Measurements from ENCODE around the gene MAN1A1.

MAN1A1 gene

DNA sequence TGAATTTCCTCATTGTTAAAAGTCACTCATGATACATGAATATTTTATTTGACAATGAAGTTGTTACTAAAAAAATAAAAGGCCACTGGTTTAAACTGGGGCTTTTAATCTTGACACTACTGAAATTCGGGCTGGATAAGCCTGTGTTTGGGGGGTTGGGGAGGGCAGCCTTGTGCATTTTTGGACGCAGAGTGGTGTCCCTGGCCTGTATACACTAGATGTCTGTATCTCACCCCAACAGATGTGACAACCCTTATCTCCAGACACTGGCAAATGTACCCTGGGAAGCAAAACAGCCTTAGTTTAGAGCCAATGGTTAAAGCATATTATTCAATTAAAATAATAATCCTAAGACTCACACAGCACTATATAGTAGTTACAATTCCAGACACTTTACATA lies 24.8 kb downstream of the MAN1A1 start:
- no peak for DNase-seq

DNA sequence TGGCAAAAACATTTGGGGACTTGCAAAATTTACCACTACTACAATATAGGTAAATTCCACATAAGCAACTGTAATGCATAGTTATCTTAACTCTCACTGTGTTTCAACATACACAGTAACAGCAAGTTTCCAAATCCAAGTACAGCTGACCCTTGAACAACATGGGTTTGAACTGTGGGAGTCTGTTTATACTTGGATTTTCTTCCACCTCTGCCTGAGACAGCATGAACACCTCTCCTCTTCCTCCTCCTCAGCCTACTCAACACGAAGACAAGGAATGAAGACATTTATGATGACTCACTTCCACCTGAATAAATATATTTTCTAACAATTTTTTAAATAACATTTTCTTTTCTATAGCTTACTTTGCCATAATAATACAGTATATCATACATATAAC lies 25.6 kb downstream of the MAN1A1 start:
- DNase-seq = no peak

DNA sequence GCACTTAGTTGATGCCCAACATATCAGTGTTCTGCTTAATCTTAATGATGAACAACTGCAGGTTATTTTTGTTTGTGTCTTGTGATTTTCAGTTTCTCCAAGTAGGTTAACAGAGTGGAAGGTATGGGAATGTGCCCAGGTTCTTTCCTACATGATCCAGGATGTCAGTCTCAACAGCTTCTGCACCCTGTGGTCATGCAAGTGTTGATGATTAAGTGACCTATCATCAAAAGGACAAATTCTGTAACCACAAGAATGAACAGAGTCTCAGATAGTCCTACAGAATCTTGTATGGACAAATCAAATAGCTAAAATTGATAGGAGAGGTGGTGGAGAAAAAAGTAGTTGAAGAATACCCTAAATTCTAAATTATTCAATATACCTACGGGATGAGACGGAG lies 26.1 kb downstream of the MAN1A1 start:
- DNase-seq = no peak

DNA sequence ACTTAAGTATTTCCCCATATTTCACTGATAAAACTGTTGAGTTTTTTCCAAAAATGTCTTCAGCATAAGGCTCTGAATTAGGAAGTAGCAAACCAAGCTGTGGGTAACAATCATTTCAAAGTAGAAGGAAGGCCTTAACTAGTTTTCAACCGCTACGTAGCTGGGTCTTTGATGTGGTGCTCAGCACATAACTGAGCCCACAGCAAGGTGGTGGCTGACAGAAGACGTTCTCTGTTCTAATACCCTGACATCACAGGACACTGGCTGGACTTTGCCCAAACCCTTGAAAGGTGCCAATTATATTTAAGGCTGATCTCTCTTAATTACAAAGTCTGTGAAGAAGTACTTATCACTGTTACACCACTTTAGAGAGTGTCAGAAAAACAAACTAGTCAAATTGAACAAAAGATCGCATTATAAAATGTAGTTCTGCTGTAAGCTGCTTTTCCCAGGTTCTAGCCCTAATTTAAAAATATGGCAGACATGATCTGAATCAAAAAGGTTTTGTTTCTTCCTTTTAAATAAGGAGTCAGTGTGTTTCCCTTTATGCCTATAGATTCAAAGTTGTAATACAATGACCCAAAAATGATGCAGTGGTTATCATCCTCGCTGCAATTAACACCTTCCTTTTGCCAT lies 26.7 kb downstream of the MAN1A1 start:
- DNase-seq = no peak

DNA sequence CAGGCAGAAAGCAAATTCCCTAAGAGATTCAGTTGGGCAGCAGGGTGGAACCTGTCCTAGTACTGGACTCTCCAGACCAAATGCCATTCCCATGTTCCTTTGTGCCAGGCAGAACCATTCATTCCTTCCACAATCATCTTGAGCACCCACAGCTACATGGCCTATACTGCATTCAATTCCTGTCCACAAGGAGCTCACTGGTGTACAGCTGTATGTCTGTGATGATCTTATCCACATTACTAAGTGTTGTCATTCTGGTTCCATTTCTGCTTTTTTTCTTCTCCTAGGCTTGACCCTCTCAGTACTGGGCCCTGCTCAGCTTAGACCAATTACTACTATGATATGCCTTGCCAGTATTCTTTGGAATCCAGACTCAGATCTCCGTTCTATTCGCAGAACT lies 27.5 kb downstream of the MAN1A1 start:
- no peak for DNase-seq

DNA sequence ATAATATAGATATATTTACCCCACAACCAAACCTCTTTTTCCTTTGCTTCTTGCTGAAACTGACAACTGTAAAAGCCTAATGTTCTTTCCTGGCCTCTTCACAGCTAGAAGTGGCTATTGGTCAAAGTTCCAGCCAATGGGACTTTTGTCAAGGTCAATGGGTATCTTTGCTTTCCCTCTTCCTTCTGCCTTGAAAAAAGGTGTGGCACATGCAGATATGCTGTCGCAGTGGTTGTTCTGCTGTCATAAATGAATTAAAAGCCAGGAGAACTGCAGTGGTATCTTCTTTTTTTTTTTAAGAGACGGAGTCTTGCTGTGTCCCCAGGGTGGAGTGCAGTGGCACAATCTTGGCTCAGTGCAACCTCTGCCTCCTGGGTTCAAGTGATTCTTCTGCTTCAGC lies 29.9 kb downstream of the MAN1A1 start:
- DNase-seq = no peak

DNA sequence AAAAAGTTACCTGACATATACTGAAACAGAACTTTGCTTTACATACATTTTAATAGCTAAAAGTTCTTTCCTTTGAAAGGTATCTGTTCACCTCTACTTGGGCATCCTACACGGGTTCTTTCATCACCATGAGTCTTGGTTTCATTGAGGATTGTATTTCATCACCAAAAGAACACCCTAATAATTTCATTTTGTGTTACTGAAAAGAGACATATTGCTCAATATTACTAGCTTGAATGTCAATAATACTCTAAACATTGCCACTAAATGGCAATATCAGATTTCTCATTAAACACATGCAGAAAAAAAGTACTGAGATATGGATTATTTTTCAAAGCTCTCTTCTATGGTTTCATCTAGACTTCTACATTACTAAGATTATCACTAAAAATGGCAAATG lies 30.8 kb downstream of the MAN1A1 start:
- no peak for DNase-seq

DNA sequence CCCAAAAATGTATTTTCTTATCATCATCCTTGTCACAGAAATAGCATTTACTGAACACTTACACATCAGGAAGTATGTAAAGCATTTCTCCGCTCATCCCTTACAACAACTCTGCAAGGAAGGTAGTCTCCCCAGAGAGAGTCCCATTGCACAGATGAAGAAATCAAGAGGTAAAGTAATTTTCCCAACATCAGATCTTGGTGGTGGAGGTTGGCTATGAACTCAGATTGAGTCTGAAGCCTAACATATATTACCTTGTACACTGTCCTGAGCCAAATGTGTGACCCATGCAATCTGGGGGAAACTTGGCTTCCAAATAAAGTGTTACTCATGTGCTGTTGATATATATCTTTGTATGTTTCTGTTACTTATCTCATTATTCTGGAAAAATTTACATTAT lies 31.4 kb downstream of the MAN1A1 start:
- no peak for DNase-seq

DNA sequence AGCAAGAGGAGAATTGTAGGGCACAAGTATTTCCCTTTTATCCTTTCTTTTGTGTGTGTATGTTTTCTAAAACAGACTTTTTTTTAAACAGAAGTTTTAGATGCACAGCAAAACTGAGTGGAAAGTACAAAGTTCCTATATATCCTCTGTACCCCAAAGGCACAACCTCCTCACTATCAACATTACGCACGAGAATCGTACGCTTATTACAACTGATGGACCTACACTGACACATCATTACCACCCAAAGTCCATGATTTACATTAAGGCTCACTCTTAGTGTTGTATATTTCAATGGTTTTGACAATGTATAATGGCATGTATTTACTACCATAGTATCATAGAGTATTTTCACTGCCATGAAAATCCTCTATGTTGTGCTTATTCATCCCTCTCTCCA lies 32.6 kb downstream of the MAN1A1 start:
- no peak for DNase-seq

DNA sequence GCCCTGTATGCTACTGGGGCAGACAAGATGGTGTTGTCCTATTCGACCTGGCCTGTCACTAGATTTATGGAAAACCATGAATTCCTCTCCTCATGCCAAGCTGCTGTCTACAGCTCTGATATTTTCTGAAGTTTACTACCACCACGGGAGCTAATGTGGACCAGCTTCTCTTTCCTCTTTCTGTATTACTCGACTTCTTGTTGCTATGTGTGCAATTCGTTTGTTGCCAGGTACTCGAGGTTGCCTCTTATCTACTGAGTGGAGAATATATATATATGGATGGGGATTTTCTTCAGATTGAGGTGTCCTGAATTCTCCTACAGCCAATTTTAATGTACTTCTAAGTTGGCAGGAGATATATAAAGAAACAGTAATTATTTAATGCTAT lies 34.7 kb downstream of the MAN1A1 start:
- DNase-seq = no peak

DNA sequence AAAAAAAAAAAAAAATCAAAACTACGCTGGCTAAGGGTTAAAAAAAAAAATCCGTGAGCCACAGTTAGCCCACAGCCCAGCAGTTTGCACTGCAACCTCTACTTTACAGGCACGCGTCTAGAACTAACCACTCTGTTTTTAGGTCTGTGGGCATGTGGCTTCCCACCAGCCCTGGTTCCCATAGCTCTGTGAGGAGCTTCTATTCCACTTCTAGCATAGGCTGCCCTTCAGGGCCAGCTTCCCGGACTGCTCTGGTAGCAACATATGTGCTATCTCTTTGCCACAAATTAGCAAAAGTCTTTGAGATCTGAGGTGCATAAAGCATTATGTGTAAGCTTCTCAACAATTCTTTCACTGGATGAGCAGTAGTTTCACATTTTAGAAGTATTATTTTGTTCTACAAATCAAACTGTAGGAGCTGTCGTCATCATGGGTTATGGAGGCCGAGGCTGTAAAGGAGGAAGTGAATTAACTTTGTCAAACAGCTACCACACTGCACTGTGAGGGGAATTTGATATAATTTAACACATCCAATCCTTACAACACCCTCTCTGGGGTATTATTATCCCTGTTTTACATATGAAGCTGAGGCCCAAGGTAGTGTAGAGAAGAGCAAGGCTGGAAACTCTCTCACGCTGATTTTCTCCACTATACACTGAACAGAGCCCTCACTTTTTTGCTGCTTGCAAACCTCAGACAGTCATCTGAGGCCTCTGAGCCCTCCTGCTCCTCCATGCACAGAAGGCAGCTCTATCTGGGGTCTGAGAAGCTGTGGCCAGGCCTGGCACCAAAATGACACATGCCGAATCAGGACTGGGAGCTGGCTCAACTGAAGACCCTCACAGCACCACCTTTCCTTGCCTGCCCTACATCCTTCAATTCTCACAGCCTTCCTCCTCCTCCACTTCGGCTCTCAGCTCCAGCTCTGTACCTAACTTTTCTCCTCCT lies 35.4 kb downstream of the MAN1A1 start:
- DNase-seq = peak; percentile 16 to 34

DNA sequence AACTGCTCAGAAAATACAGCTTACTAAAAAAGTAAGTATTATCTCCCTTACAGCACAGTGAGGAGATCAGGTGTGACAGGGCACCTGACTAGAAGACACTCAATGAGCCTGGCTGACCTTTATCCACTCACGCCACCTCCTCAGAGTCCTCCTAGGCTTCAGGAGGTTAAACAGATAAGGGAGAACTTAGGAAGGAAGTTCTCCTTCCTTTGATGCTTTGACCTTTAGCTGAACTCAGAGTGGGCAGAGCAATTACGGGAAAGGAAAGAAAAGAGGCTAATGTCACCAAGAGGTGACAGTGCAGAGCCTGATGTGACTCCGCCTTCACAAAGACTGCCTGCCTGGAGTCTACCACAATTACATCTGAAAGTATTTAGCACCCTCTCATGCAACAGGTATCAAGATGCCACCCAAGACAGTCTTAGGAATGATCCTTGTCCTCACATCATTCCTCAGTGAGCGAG lies 36.7 kb downstream of the MAN1A1 start:
- peak; percentile 15 to 19 for DNase-seq

DNA sequence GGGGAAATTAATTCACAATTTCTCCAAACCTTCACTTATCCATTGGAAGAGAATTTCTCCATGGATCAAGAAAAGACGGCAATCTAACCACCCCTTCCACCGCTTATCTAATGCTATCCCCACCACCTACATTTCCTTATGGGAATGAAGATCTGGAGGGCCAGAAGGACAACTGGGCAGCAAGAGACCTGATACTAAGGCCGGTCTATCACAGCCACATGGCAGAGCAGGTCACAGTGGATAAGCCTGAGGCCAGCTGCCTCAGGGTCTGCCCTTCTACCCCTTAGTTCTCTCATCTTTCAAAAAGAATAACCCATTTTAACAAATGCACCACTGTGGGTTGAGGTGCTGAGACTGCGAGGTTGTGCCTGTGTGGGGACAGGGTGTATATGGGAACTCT lies 37.1 kb downstream of the MAN1A1 start:
- no peak for DNase-seq

DNA sequence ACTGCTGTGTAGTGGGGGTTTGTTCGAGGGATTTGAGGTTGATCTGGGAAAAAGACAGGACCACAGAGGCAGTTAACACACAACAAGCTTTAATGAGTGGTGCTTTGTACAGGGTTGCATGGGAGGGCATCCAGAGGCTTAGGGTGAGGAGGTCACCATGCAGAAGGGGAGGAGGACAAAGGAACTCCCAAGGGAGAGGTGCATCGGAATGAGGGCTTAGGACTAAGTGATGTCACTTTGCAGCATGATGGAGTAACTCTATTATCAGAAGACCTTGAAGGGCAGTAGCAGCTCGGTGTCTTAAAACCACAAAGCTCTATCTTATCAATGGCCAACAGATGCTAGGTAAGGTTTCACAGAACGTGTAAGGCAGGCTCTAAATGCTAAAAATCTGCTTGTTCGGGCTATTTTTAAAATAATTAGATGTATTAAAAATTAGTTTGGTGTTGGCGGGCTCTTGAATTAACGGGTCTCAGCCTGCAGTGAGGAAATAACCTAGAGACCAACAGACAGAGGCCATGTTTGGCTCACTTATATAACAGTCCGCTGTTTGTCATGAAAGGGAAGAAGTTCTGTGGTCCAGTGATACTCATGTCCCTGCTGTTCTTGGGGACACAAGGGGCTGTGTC lies 37.9 kb downstream of the MAN1A1 start:
- no peak for DNase-seq

DNA sequence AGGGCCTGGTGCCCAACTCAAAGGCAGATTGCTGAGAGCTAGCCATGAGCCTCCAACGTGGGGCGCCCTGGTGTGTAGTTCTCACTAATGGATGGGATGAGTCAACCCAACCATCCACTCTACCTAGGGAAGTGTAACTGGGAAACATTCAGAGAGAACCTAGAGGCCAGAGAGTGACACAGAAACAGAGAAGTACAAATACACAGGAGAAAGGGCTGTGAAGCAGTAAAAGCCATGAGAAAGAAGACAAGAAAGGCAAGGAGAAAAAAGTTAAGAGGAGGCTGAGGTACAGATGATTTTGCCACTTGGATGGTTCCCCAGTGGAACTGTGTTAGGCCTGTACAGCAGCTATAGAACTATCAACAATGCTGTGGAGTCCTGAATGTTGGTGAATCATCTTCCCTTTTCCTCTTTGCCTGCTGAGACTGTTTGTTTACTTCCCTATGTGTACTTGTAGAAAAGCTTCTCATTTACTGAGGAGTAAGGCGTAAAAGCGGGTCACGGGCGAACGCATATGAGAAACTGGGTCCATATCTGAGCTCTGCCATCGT lies 39.0 kb downstream of the MAN1A1 start:
- no peak for DNase-seq

DNA sequence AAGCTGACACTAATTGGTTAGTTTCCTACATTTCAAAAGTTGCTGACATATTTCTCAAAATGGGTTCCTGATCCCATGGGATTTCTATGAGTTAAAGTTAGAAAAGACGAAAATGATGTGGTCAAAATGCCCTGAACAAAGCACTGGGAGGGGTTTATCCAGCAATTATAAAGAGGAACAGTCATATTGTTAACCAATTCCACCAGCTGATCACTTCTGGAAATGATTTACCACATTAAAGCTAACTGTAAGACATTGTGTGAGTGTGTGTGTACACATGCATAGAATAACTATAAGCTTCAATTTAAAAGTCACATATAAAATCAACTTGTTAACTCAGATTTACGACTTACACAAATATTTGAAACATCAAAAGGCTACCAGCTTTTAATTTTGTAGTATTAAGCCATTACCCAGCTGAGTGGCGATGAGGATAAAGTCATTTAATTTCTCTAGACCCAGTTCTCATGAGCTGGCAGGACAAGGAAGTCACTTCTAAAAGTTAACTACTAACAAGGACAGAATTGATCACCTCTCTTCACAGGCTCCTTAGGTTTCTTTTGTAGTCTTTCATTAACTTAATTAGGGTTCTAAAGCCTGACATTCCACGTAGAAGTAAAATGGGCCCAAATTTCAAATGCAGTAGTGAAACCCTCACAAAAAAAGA lies 40.4 kb downstream of the MAN1A1 start:
- no peak for DNase-seq

DNA sequence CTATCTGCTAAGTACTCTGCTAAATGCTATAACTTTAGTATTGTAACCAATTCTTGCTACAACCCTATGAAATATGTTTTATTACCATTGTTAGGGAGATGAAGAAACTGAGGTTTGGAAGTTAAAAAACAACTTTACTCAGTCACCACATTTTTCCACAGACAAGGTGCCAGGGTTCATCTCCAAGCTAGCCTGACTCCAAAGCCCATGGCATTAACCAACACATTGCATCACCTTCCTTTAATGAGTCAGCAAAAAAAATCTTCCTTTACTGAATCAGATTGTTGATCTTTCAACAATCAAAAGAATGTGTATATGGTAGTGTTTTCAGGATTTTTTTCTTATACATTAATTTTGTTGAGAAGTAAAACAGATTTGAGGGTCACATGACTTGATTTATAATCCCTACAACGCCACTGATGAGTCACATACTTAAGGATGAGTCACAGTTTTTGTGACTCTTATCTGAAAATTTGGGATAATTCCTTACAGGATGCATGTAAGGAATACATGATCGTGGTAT lies 41.5 kb downstream of the MAN1A1 start:
- DNase-seq = peak; percentile 56 to 61

DNA sequence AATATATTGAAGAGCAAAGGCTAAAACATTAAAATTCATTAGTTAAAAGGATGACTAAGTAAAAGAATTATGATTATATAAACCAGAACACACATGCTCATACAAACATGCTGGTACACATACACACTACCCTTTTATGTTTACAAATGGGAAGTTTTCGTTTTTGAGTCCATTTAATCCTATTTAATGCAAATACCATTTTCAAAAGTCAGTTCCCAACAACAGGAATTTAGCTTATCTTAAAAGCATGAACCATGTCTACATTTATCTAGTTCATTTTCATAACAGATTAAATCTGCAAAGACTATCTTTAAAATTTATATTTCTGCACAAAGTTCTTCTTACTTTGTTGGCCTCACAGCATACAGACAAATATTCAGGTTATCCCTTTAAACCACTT lies 42.5 kb downstream of the MAN1A1 start:
- no peak for DNase-seq

DNA sequence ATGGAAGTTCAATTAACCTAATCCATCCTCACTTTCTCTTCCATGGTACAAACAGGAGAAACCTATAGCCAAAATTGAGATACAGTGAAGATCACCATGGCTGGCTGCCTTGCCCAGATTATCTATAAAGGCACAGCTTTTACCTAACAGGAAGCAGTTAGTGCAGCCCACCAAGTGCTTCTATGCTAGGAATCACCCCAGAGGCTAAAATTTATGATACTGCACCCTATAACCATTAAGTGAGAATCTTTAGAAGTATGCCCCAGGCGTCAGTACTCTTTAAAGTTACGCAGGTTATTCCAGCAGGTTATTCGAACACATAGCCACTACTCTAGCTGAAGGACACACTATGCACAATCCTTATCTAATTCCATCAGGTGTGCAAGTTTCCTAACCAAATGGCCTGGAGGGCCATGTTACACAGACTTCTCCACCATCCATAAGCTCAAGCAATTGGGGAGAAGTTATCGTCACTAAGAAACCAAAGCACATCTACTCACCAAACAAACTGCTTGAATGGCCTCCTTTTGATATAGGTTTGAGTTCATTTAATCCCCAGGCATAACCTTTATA lies 43.1 kb downstream of the MAN1A1 start:
- no peak for DNase-seq

DNA sequence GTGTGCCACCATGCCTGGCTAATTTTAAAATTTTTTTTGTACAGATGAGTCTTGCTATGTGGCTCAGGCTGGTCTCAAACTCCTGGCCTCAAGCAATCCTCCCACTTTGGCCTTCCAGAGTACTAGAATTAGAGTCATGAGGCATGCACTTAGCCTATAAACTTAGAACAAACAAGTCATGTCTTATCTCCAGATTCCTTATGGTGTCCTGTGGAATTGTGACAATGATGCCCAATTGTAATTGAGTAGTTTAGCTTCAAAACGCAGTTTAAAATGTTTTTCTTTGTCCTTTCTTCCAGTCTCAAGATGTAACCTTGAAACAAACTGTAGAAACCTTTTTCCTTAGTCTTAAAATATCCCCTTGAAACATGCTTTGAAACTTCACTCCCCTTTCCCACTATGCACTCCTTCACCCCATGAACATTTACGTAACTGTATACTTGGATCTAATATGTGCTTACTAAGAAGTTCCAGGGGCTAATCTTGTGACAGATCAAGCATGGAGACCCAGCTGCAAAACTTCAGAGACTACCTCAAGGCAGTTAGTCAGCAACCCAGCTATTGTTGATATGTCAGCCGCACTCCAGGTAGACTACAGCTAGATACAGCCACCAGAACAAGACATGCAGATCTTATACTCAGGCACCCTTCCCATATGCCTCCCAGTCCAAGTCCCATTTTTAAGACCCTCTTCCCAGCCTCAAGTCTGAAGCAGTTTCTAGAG lies 46.2 kb downstream of the MAN1A1 start:
- DNase-seq = no peak

DNA sequence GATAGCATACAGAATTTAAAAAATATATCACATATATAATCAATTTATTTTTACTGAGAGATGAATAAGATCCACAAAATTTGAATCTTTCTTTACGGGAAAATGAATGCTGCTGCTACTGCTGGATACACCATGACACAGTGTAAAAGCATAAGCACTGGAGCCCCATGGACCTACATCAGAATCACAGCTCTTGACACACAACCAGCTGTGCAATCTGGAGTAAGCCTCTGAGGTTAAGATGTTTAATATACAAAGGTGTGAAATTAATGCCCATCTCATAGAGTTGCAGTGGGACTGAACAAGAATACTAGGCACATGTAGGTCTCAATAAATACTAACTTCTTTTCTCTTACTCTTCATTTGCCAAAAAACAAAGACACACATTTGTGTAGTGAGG lies 48.1 kb downstream of the MAN1A1 start:
- DNase-seq = no peak

DNA sequence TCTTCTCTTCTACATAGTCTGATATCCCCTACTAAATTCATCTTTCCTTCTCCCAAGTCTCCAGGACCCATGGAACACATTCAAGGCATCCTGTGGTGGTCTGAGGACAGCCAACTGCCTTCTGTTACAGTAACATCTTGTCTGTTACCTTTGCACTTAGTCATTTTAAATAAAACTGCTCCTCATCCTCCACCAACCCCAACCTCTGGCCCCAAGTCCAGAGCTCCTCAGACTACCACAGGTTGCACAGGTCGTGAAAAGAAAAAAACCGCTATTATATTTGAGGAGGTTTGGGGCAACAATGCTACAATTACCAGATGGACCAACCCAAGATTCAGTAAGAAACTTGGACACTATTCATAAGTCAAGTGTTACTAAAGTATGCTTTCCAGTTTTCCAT lies 49.9 kb downstream of the MAN1A1 start:
- no peak for DNase-seq
